GM12878 (cell line): ENCODE data around the gene TSHZ2. TPM values are rescaled to one million over a fixed set of nuclear protein-coding genes. Genes with fewer than 3 reads are reported as not detected.

Source experiments
- ATAC-seq: fragments of 200-7000 bp; cut with Tn5 transposase; 3 replicates; pipeline ENCODE4 v1.9.1; 2020; ENCODE audit warnings: mild to moderate bottlenecking, moderate library complexity
- BruUV-seq: library from RNA; stranded (reverse); fragments of 400-500 nt; replicated peaks from 2 replicates; lab custom pipeline; 2021; lab: Mats Ljungman, UMichigan
- CTCF ChIA-PET: fragments of 300-600 bp; sonication (Branson Sonifier 250); formaldehyde crosslinking; extraction: SDS; loops from one replicate; lab custom pipeline; 2021; ENCODE audit warnings: inconsistent platforms; lab: Yijun Ruan, JAX
- POLR2A ChIA-PET: fragments of 350-600 bp; formaldehyde crosslinking; extraction: SDS; loops from one replicate; lab custom pipeline; 2021; ENCODE audit warnings: inconsistent platforms; lab: Charles Lee
- RAD21 ChIA-PET: fragments of 300-600 bp; sonication (Branson Sonifier 250); formaldehyde crosslinking; loops from one replicate; lab custom pipeline; 2023; ENCODE audit warnings: antibody characterized with exemption; ENCODE audit not compliant: unreplicated experiment; lab: Charles Lee
- SMC1A ChIA-PET: fragments of 300-600 bp; sonication (Branson Sonifier 250); formaldehyde crosslinking; loops from one replicate; lab custom pipeline; 2023; ENCODE audit not compliant: unreplicated experiment, uncharacterized antibody; lab: Charles Lee
- DNase-seq: peaks from one replicate; pipeline ENCODE4 v3.0.0-alpha.2; 2011; ENCODE audit warnings: low read depth, low spot score
- FAIRE-seq: peaks from 3 replicates; lab custom pipeline; 2011; peaks lifted over from hg19 to GRCh38; lab: Jason Lieb, UNC
- H2AFZ ChIP-seq: 2 replicates; pipeline ENCODE4 v1.6.0; 2011; ENCODE audit warnings: low read depth, low read length, control low read depth; ENCODE audit not compliant: control insufficient read depth
- H3K27ac ChIP-seq: 2 replicates; pipeline ENCODE4 v1.5.1; 2011; ENCODE audit warnings: control low read depth; ENCODE audit not compliant: control insufficient read depth, insufficient read depth
- H3K27me3 ChIP-seq, 2 experiments: replicated peaks in 1 of 2; 2 replicates each; pipeline versions ENCODE4 v1.6.0 to v1.6.1; 2011; ENCODE audit warnings: low read length in 1 of 2; ENCODE audit not compliant: control insufficient read depth in 2 of 2, insufficient read depth in 2 of 2
- H3K36me3 ChIP-seq, 2 experiments: 2 replicates each; pipeline ENCODE4 v1.5.1; 2011; ENCODE audit warnings: low read length in 1 of 2; ENCODE audit not compliant: control insufficient read depth in 2 of 2, insufficient read depth in 2 of 2
- H3K4me1 ChIP-seq: 2 replicates; pipeline ENCODE4 v1.6.1; 2011; ENCODE audit warnings: mild to moderate bottlenecking, low read length, moderate library complexity, mixed read lengths; ENCODE audit not compliant: control insufficient read depth, insufficient read depth
- H3K4me2 ChIP-seq: 2 replicates; pipeline ENCODE4 v1.6.0; 2011; ENCODE audit warnings: control low read depth; ENCODE audit not compliant: control insufficient read depth, insufficient read depth
- H3K4me3 ChIP-seq: fragments of 200-600 bp; sonication (generic); 2 replicates; pipeline ENCODE4 v1.5.1; 2016
- H3K79me2 ChIP-seq: 2 replicates; pipeline ENCODE4 v1.6.0; 2011; ENCODE audit warnings: low read length; ENCODE audit not compliant: control insufficient read depth, insufficient read depth
- H3K9ac ChIP-seq: 2 replicates; pipeline ENCODE4 v1.8.0; 2011; ENCODE audit warnings: low read length, control low read depth, mixed read lengths; ENCODE audit not compliant: control insufficient read depth, insufficient read depth
- H3K9me3 ChIP-seq: replicated peaks from 3 replicates; pipeline ENCODE4 v1.5.1; 2011; ENCODE audit warnings: mild to moderate bottlenecking, low read length; ENCODE audit not compliant: control insufficient read depth, insufficient read depth
- H4K20me1 ChIP-seq: 2 replicates; pipeline ENCODE4 v1.6.0; 2011; ENCODE audit not compliant: control insufficient read depth, insufficient read depth
- BHLHE40 ChIP-seq, 2 experiments: fragments of 450-650 bp in 1 of 2; IDR thresholded peaks; 2 replicates each; pipeline ENCODE4 v1.6.1; 2011 to 2017; ENCODE audit warnings: low read depth in 2 of 2, borderline replicate concordance in 1 of 2, improper control_type of control experiment in 1 of 2, low read length in 1 of 2, mild to moderate bottlenecking in 1 of 2
- BMI1 ChIP-seq: fragments of 450-650 bp; IDR thresholded peaks from 2 replicates; pipeline ENCODE4 v1.6.1; 2016; ENCODE audit warnings: mild to moderate bottlenecking, moderate library complexity, borderline replicate concordance
- CBX5 ChIP-seq: sonication (generic); IDR thresholded peaks from 2 replicates; pipeline ENCODE4 v1.6.1; 2016; ENCODE audit warnings: low read depth, moderate library complexity, mild to moderate bottlenecking, inconsistent platforms
- CREB1 ChIP-seq: IDR thresholded peaks from 2 replicates; pipeline ENCODE4 v1.6.1; 2012; ENCODE audit warnings: low read depth, mild to moderate bottlenecking, inconsistent platforms
- DPF2 ChIP-seq: fragments of 450-650 bp; IDR thresholded peaks from 2 replicates; pipeline ENCODE4 v1.6.1; 2017; ENCODE audit warnings: mild to moderate bottlenecking
- FOS ChIP-seq: IDR thresholded peaks from 3 replicates; pipeline ENCODE4 v1.6.1; 2011; ENCODE audit warnings: borderline replicate concordance; ENCODE audit not compliant: insufficient read length; ENCODE audit errors: extremely low read depth
- FOXM1 ChIP-seq: IDR thresholded peaks from 2 replicates; pipeline ENCODE4 v1.6.1; 2012; ENCODE audit warnings: low read depth, mild to moderate bottlenecking, inconsistent platforms, low read length, moderate library complexity
- KAT2A ChIP-seq: conservative IDR thresholded peaks from 2 replicates; pipeline ENCODE4 v1.6.1; 2011; ENCODE audit warnings: low read depth, low read length; ENCODE audit not compliant: control insufficient read depth
- RCOR1 ChIP-seq: conservative IDR thresholded peaks from 2 replicates; pipeline ENCODE4 v1.6.1; 2012; ENCODE audit warnings: low read depth, low read length, improper control_type of control experiment
- RELA ChIP-seq: fragments of 450-650 bp; IDR thresholded peaks from 2 replicates; pipeline ENCODE4 v1.8.0; 2014; ENCODE audit warnings: borderline replicate concordance; ENCODE audit not compliant: partially characterized antibody
- SPI1 ChIP-seq: IDR thresholded peaks from 2 replicates; pipeline ENCODE4 v1.6.1; 2011; ENCODE audit warnings: low read depth, mild to moderate bottlenecking, low read length, moderate library complexity, borderline replicate concordance; ENCODE audit not compliant: insufficient read depth
- TCF12 ChIP-seq: IDR thresholded peaks from 2 replicates; pipeline ENCODE4 v1.6.1; 2011; ENCODE audit warnings: low read depth, mild to moderate bottlenecking, low read length
- ZNF217 ChIP-seq: fragments of 450-650 bp; IDR thresholded peaks from 2 replicates; pipeline ENCODE4 v1.6.1; 2017; ENCODE audit warnings: antibody characterized with exemption, mild to moderate bottlenecking
- WGBS: methylation state at CpG from one replicate; pipeline ENCODE4 v1.1.6; 2016; ENCODE audit warnings: low lambda C conversion rate; ENCODE audit not compliant: insufficient replicate concordance, insufficient coverage; ENCODE audit errors: missing lambda C conversion rate; 5-methylcytosine and 5-hydroxymethylcytosine counted together
- in situ Hi-C: fragments of 300-500 bp; cut with MboI; formaldehyde crosslinking; loops from 9 replicates; pipeline ENCODE4 v1.14.3; 2018; ENCODE audit warnings: mixed read lengths
- intact Hi-C: fragments of 100-400 bp; cut with micrococcal nuclease; formaldehyde crosslinking; loops from one replicate; pipeline ENCODE4 v1.14.2; 2022; ENCODE audit not compliant: unreplicated experiment
- polyA plus RNA-seq, 11 experiments: library from polyadenylated mRNA; depleted of rRNA in 4 of 11; unstranded in 6 of 11; stranded (reverse) in 5 of 11; fragments of >200 nt; fragmentation: Nextera tagmentation in 4 of 11; fragmentation: Illumina TruSeq in 1 of 11; extraction: Ambion mirVana in 4 of 11; extraction: Trizol in 1 of 11; gene quantifications; 1 replicate in 1 of 11; 2 replicates in 10 of 11; pipeline versions ENCODE4 v1.2.1 to v1.2.3, GENCODE V29; 2011 to 2016; ENCODE audit warnings: inconsistent platforms in 2 of 11, missing spikeins in 2 of 11, low read depth in 1 of 11
- total RNA-seq, 4 experiments: library from RNA; depleted of rRNA in 3 of 4; stranded (reverse); fragments of >200 nt in 3 of 4; fragmentation: Illumina TruSeq in 1 of 4; extraction: Trizol in 1 of 4; gene quantifications; 2 replicates each; pipeline versions ENCODE4 v1.2.1 to v1.2.3, GENCODE V29; 2013 to 2021
- TF ChIP-seq, protein P1 (sequence below): fragments of 150-350 bp; IDR thresholded peaks from 2 replicates; pipeline ENCODE4 v1.6.1; 2014; ENCODE audit warnings: mild to moderate bottlenecking, low read depth, low read length
- TF ChIP-seq, protein P2 (sequence below): fragments of 450-650 bp; formaldehyde crosslinking; IDR thresholded peaks from 2 replicates; pipeline ENCODE4 v1.4.0; 2022; ENCODE audit warnings: mild to moderate bottlenecking, moderate library complexity
- TF ChIP-seq, protein P3 (sequence below): fragments of 450-650 bp; formaldehyde crosslinking; IDR thresholded peaks from 2 replicates; pipeline ENCODE4 v1.4.0; 2020; ENCODE audit warnings: mild to moderate bottlenecking, moderate library complexity

TSHZ2 gene
- total and polyA plus RNA-seq, 10 of the 15 experiments (the other 5 are each of a cell fraction or from before 2014, with no cell fraction given) = 0.01 to 0.86 (median 0.13) TPM; not detected in 2

DNA sequence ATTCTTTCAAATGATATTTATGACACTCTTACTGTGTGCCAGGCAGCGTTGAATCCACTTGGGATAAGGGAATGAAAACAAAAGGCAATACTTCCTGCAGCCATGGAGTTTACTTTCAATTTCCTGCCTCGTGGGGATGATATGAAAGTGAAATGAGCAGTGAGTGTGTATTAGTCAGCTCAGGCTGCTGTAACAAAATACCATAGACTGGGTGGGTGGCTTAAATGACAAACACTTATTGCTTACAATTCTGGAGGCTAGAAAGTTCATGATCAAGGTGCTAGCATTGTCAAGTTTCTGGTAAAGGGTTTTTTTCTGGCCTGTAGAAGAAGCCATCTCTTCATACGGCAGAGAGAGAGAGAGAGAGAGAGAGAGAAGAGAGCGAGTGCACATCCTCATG lies 41.7 kb downstream of the TSHZ2 start:
- ATAC-seq (no peak), DNase-seq (no peak), FAIRE-seq (no peak)
- H4K20me1 ChIP-seq = no peaks in the 10 kb centered on the region
- no peak overlapping the region for H3K27ac ChIP-seq
- H3K9me3 ChIP-seq = no peaks in the 10 kb centered on the region; the same call in 2 of the 3 replicates
- H3K4me3 ChIP-seq = no peak overlapping the region
- RAD21 ChIA-PET = interaction anchor here (1.0 to 1.2 kb wide), 2 partner anchors 13 to 157 kb away, joined by 3 to 4 read pairs; no protein-coding TSS in a partner anchor
- in situ Hi-C loops = no loop called here
- intact Hi-C loops = no loop called here
- H3K9ac ChIP-seq = no peak overlapping the region
- SMC1A ChIA-PET = interaction anchor here (1.1 to 5.8 kb wide), 3 partner anchors 13 to 39 kb away, joined by 3 to 42 read pairs (median 14); no protein-coding TSS in a partner anchor
- CTCF ChIA-PET = interaction anchor here (0.9 to 2.5 kb wide), 2 partner anchors 9 to 13 kb away, joined by 3 to 8 read pairs; no protein-coding TSS in a partner anchor
- WGBS = 47% methylated on average over 4 of the region's 4 CpGs
- no peaks in the 10 kb centered on the region for H3K36me3 ChIP-seq
- H3K27me3 ChIP-seq = no peaks in the 10 kb centered on the region
- H2AFZ ChIP-seq = no peak overlapping the region
- BruUV-seq = no TSS peak
- no peaks in the 10 kb centered on the region for H3K79me2 ChIP-seq
- POLR2A ChIA-PET = no interaction called here
- no peak overlapping the region for H3K4me2 ChIP-seq
- no peaks in the 10 kb centered on the region for H3K4me1 ChIP-seq
- TF ChIP-seq SPI1 (no peak), KAT2A (no peak), TCF12 (no peak), RCOR1 (no peak), BMI1 (no peak), RELA (no peak), ZNF217 (no peak), CBX5 (no peak), CREB1 (no peak), DPF2 (no peak), BHLHE40 (IDR thresholded peaks at IDR 0.05; ENCODE audit: borderline replicate concordance in 1 of 2, low read depth in 2 of 2, low read length in 1 of 2) (no peak), FOS (no peak), FOXM1 (no peak)
- TF ChIP-seq, protein P1, sequence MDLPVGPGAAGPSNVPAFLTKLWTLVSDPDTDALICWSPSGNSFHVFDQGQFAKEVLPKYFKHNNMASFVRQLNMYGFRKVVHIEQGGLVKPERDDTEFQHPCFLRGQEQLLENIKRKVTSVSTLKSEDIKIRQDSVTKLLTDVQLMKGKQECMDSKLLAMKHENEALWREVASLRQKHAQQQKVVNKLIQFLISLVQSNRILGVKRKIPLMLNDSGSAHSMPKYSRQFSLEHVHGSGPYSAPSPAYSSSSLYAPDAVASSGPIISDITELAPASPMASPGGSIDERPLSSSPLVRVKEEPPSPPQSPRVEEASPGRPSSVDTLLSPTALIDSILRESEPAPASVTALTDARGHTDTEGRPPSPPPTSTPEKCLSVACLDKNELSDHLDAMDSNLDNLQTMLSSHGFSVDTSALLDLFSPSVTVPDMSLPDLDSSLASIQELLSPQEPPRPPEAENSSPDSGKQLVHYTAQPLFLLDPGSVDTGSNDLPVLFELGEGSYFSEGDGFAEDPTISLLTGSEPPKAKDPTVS = no peak
- TF ChIP-seq, protein P2, sequence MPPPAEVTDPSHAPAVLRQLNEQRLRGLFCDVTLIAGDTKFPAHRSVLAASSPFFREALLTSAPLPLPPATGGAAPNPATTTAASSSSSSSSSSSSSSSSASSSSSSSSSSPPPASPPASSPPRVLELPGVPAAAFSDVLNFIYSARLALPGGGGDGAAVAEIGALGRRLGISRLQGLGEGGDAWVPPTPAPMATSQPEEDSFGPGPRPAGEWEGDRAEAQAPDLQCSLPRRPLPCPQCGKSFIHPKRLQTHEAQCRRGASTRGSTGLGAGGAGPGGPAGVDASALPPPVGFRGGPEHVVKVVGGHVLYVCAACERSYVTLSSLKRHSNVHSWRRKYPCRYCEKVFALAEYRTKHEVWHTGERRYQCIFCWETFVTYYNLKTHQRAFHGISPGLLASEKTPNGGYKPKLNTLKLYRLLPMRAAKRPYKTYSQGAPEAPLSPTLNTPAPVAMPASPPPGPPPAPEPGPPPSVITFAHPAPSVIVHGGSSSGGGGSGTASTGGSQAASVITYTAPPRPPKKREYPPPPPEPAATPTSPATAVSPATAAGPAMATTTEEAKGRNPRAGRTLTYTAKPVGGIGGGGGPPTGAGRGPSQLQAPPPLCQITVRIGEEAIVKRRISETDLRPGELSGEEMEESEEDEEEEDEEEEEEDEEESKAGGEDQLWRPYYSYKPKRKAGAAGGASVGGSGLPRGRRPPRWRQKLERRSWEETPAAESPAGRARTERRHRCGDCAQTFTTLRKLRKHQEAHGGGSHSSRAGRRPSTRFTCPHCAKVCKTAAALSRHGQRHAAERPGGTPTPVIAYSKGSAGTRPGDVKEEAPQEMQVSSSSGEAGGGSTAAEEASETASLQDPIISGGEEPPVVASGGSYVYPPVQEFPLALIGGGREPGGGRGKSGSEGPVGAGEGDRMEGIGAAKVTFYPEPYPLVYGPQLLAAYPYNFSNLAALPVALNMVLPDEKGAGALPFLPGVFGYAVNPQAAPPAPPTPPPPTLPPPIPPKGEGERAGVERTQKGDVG (CRISPR knock-in tag) = no peak
- TF ChIP-seq, protein P3, sequence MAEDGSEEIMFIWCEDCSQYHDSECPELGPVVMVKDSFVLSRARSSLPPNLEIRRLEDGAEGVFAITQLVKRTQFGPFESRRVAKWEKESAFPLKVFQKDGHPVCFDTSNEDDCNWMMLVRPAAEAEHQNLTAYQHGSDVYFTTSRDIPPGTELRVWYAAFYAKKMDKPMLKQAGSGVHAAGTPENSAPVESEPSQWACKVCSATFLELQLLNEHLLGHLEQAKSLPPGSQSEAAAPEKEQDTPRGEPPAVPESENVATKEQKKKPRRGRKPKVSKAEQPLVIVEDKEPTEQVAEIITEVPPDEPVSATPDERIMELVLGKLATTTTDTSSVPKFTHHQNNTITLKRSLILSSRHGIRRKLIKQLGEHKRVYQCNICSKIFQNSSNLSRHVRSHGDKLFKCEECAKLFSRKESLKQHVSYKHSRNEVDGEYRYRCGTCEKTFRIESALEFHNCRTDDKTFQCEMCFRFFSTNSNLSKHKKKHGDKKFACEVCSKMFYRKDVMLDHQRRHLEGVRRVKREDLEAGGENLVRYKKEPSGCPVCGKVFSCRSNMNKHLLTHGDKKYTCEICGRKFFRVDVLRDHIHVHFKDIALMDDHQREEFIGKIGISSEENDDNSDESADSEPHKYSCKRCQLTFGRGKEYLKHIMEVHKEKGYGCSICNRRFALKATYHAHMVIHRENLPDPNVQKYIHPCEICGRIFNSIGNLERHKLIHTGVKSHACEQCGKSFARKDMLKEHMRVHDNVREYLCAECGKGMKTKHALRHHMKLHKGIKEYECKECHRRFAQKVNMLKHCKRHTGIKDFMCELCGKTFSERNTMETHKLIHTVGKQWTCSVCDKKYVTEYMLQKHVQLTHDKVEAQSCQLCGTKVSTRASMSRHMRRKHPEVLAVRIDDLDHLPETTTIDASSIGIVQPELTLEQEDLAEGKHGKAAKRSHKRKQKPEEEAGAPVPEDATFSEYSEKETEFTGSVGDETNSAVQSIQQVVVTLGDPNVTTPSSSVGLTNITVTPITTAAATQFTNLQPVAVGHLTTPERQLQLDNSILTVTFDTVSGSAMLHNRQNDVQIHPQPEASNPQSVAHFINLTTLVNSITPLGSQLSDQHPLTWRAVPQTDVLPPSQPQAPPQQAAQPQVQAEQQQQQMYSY (CRISPR knock-in tag) = no peak
